ENCODE data around the gene SH3PXD2A.
A peak's percentile ranks its signal among the peaks of the same experiment; 100 is the strongest.

SH3PXD2A gene

DNA sequence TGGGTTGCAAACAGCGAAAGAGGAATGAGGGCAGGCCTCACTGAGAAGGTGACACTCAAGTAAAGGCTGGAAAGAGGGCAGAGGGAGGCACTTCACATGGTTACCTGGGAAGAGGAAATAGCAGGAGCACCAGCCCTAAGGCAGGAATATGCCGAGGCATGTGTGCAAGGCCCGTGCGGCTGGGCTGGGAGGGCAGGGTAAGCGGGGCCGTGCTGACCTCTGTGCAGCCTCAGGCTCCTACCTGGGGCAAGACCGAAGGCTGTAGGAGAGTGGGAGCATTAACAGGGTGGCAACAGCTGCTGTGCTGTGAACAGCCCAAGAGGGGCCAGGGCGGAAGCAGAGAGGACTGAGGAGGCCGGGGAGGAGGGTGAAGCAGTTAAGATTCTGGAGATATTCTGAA lies 24.0 kb upstream of the SH3PXD2A start:
- DNase-seq (ENCODE audit: low spot score) = no peak

DNA sequence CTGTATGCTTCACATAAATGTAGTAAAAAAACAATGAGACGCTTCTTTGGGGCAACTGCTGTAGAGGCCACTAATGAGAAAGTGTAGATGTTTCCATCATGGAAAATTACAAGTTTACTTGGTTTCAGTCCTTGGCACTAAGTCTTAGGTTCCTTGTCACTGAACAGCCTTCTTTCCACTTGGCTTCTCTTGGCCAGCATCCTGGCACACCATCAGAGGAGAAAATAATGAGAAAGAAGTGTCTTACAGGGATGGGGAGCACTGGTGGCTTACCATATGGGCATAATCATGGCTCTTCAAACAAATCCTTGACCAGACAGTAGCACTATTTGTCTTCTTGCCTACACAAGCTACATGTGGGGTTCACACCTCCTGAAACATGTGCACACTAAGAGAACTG lies 22.5 kb upstream of the SH3PXD2A start:
- no peak for DNase-seq (ENCODE audit: low spot score)

DNA sequence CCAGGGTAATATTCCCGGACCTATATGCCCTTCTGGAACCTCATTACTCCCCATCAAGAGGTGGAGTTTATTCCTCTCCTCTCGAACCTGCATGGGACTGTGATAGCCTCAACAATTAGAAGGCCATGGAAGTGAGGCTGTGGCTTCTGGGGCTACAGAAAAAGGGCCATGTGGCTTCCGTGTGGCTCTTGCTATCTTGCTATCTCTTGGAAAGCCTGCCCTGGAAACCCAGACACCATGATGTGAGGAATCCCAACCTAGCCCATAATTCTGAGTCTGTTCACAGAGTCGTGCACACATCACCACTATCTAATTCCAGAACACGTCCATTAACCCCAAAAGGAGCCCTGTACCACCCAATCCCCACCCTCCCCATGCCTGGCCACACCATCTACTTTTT lies 20.8 kb upstream of the SH3PXD2A start:
- DNase-seq (ENCODE audit: low spot score) = peak; percentile 45

DNA sequence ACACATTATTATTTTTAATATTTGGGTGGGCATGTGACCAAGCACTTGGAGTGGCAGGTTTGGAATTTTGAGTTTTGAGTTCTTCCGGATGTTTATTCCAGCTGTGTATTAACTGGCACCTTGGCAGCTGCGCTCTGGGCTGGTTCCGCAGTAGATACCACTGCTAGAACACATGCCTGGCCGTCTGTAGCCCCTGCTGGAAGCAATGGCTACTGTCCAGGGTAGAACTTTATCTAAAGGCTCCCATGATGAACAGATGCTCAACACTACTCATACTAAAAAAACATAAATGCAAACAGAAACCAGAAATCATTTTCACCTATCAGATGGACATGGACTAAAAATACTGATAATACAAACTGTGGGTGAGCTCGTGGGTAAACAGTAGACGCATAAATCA lies 19.4 kb upstream of the SH3PXD2A start:
- DNase-seq (ENCODE audit: low spot score) = no peak

GRCh38 chr10:103872137-103872931 lies 17.0 kb upstream of the SH3PXD2A start:
- DNase-seq (ENCODE audit: low spot score) = no peak

DNA sequence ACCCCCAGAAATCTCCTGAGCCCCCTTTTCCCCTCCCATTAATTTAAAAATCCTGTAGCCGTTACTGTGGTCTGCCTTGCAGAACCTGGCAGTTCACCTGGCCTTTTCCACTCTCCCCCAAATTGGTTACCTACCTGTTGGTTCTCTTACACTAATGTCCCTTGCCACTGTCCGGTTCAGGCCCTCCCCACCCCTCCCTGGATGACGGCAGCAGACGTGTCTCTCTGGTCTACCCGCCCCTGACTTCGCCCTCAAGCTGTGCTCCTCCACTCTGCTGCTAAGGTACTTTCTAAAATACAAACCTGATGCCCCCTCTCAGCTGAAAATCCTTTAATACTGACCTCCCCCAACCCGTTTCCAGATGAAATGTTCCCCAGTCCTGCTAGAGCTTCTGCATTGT lies 15.6 kb upstream of the SH3PXD2A start:
- DNase-seq (ENCODE audit: low spot score) = no peak

- no peak for DNase-seq (ENCODE audit: low spot score)
Measured at GRCh38 chr10:103870516-103870915, 15.1 kb upstream of the SH3PXD2A start.

DNA sequence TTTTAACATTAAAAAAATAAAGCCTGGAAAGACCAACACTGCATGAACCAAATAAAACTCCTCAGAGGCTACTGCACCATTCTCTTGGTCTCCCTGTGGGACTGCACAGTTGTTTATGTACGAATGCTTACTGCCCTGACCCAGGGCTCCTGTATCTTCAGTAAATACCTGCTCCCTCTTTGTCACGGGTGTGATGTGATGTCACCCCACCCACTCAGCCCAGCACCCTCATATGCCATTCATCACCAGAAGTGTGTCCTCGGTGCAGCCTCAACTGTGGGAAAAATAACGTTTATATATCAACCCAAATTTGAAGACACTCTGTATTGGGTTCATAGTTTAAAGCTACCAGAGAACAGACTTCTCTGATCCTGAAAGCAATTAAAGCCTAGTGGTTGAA lies 14.0 kb upstream of the SH3PXD2A start:
- DNase-seq (ENCODE audit: low spot score) = no peak

DNA sequence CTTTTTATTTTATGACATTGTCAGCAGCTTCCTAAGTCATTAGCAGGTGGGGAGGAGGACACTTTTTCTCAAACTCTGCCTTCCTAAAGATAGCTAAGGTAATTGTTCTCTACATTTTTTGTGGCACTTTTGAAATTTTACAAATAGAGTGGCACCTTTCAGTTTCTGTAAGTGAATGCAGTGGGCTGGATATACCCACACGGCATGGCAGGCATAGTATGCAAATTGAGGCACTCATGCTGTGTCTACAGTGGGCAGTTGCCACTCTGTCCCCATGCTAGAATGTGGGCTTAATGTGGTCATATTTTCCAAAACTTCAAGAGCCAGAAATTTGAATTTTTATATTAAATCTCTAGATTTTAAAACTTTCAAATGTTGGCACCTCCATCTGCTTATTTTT lies 12.8 kb upstream of the SH3PXD2A start:
- DNase-seq (ENCODE audit: low spot score) = no peak

DNA sequence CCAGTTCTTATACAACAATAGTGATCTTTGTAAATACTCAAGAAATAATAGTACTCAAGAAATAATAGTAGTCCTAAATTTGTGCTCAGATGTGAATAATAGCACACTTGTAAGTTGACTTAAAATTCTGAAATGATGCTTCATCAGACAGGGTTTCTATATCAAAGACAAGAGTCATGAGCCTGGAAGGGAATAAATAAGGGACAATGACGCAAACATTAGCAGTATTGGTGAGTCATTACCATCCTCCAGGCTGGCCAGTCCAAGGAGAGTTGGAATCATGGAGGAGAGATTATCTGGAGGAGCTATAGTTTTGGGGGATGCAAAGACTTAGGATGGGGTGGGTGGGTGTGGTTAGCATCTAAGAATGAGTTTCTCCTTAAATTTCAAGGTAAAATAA lies 6.1 kb upstream of the SH3PXD2A start:
- DNase-seq (ENCODE audit: low spot score) = no peak

GRCh38 chr10:103859161-103860086 lies 4.0 kb upstream of the SH3PXD2A start:
- peak; percentile 86 for DNase-seq (ENCODE audit: low spot score)

GRCh38 chr10:103858360-103858759 lies 3.0 kb upstream of the SH3PXD2A start:
- no peak for DNase-seq (ENCODE audit: low spot score)

DNA sequence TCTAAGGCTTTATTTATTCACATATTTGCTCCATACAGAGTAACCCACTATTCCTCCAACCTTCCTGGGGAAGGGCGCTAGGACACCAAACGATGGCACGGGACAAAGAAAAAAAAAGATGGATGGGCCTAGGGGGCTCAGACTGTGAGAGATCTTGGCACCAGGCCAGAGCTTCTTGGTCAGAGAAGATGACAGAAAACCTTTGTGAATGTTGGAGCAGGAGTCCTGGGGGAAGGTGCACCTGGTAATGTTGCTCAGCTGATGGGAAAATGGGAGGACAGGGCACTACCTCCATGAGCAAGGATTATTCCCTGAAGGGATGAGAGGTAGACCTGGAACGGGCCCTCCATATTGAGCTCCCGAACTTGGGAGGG lies 1.4 kb upstream of the SH3PXD2A start:
- no peak for DNase-seq (ENCODE audit: low spot score)

- DNase-seq (ENCODE audit: low spot score) = no peak
Measured at GRCh38 chr10:103855852-103856796, 748 bp upstream of the SH3PXD2A start.

GRCh38 chr10:103854686-103855391 lies 537 bp downstream of the SH3PXD2A start:
- peak; percentile 53 for DNase-seq (ENCODE audit: low spot score)

DNA sequence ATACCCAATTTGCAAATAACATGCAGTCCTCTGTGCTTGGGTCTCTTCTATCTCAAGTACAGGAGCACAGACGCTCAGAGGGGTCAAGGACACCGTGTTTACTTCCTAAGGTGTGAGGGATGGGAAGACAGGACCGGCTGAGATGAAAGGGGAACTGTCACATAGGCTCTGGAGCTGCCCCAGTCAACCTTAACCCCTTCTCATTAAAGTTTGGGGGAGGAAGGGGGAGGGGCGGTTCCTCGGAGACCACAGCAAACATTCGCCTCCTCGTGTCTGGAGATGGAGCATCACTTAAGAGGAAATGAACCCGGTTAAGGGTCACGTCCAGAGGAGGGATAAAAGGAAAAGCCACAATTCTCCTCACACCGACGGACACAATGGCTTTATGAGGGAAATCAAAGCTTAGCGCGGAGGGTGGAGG lies 1.1 kb downstream of the SH3PXD2A start:
- DNase-seq (ENCODE audit: low spot score) = peak; percentile 52

DNA sequence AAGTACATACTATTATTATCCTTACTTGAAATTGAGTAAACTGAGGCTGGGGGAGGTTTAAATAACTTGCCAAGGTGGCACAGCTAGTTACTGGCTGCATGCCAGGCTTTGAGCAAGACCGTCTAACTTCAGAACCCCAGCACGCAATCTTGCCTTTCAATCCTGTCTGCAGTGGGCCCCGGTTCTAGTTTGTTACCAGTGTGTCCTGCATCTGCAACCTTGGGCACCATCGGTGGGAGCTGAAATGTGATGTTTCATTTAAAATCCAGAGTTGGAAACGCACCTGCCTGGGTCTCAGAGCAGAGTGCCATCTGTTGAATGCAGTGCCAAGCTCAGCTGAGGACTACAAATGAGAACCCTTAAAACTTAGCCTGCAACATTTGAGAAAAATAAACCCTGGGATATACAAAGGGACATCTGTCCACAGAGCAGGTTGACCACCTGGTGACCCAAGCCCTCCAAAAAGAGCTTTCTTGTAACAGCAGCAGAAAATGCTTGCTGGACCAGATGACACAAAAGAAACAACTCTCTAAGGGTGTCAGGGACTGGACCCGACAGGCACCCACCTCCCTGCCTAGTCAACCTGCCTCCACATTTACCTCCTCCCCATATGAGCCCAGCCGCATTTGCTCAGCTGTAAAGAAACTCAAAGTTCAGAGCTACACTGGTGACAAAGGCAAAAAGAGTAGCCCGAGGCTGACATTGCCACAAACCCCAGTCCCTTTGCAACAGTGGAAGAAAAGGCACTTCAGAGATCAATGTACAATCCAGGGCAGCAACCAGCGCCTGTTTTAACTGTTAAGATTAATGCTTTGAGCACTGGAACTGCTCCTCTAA lies 1.7 kb downstream of the SH3PXD2A start:
- no peak for DNase-seq (ENCODE audit: low spot score)

- DNase-seq (ENCODE audit: low spot score) = no peak
Measured at GRCh38 chr10:103852856-103853255, 2.5 kb downstream of the SH3PXD2A start.

GRCh38 chr10:103852189-103852711 lies 3.1 kb downstream of the SH3PXD2A start:
- DNase-seq (ENCODE audit: low spot score) = no peak

DNA sequence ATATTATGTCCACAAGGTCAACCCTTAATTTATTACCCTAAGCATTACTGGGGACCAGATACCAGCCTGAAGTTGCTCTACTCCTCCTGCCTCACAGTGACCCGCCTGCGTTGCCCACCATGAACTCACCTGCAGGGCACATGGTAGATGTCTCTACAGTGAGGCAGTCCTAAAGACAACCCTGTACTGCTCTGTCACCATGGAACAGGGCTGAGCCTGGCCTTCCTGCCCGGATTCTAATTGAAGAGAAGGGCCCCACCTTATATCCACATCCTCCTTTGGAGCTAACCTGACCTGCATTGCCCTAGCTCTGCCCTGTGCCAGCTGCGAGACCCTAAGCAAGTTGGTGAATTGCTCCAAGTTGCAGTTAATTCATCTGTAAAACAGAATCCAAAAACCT lies 4.1 kb downstream of the SH3PXD2A start:
- no peak for DNase-seq (ENCODE audit: low spot score)
